HG03378 (cell line): ENCODE measurements around the gene TSEN54.
"Not testable (repeated sequence)": the region's sequence is repeated elsewhere in the genome, so short reads cannot be mapped to it uniquely, and the experiment has no call there.

Source experiments
- ATAC-seq: cut with Tn5 transposase; IDR thresholded peaks from one replicate; pipeline ENCODE4 v1.9.1; 2021; ENCODE audit warnings: mild to moderate bottlenecking, moderate library complexity; ENCODE audit not compliant: unreplicated experiment

Gene TSEN54

GRCh38 chr17:75516619-75517296, 430 bp downstream of the TSEN54 start:
- no peak for ATAC-seq

GRCh38 chr17:75517297-75517865, 1.1 kb downstream of the TSEN54 start:
- ATAC-seq, result no peak

GRCh38 chr17:75518201-75518600, 1.9 kb downstream of the TSEN54 start:
- no peak for ATAC-seq

GRCh38 chr17:75518983-75519537, 2.7 kb downstream of the TSEN54 start:
- no peak for ATAC-seq

GRCh38 chr17:75520413-75520812, 4.1 kb downstream of the TSEN54 start:
- ATAC-seq, result not testable (repeated sequence)

- no peak for ATAC-seq
These were observed 5.0 kb downstream of the TSEN54 start for GRCh38 chr17:75521290-75521689.

- ATAC-seq, result no peak
These were observed 5.8 kb downstream of the TSEN54 start for GRCh38 chr17:75521951-75522727.

- ATAC-seq, result no peak
These were observed 7.3 kb downstream of the TSEN54 start for GRCh38 chr17:75523647-75524046.

GRCh38 chr17:75524269-75524969, 8.1 kb downstream of the TSEN54 start:
- no peak for ATAC-seq

- ATAC-seq, result peak; percentile 51
These were observed 8.9 kb downstream of the TSEN54 start, which contains the start of gene LLGL2 for GRCh38 chr17:75524970-75525805. Gene LLGL2, plus strand, starts transcription at chr17:75525697. Its CDS starts 17,730 bp downstream, at chr17:75543427.

- peak; percentile 30 for ATAC-seq
These were observed 9.7 kb downstream of the TSEN54 start for GRCh38 chr17:75525806-75526554.

GRCh38 chr17:75526555-75527270, 10.4 kb downstream of the TSEN54 start:
- no peak for ATAC-seq

- no peak for ATAC-seq
These were observed 14.8 kb downstream of the TSEN54 start for GRCh38 chr17:75530837-75531720.

GRCh38 chr17:75531721-75532072, 15.4 kb downstream of the TSEN54 start:
- ATAC-seq, result no peak

- ATAC-seq, result no peak
These were observed 18.8 kb downstream of the TSEN54 start for GRCh38 chr17:75535119-75535537.

GRCh38 chr17:75535871-75536270, 19.5 kb downstream of the TSEN54 start:
- ATAC-seq, result no peak

GRCh38 chr17:75536366-75536765, 20.0 kb downstream of the TSEN54 start:
- no peak for ATAC-seq
